ENCODE data around the gene CYP27C1. TPM values are rescaled to one million over a fixed set of nuclear protein-coding genes. Genes with fewer than 3 reads are reported as not detected.
"Not testable (repeated sequence)": the region's sequence is repeated elsewhere in the genome, so short reads cannot be mapped to it uniquely, and the experiment has no call there.

CYP27C1 gene
- total RNA-seq, 1 donor from 2014 or later, result 5.7 TPM

GRCh38 chr2:127165539-127165935 is 54.6 kb downstream of the CYP27C1 start:
- no peak overlapping the region for H3K27ac ChIP-seq (ENCODE audit: low read depth, low read length)
- no peaks in the 10 kb centered on the region for H3K36me3 ChIP-seq (ENCODE audit: insufficient read depth, low read length)
- H2AFZ ChIP-seq (ENCODE audit: low read depth, low read length), result no peak overlapping the region
- DNase-seq (ENCODE audit: low read depth) (no peak), FAIRE-seq (no peak)
- H3K4me3 ChIP-seq (ENCODE audit: insufficient read depth, low read depth, low read length), result no peak overlapping the region
- Mint-ChIP-seq H3K4me3 (ENCODE audit: unreplicated experiment) (no peak overlapping the region), H3K4me1 (ENCODE audit: low read depth, unreplicated experiment) (peaks cover 5% of the 10 kb centered on the region), H3K27me3 (ENCODE audit: low read depth, unreplicated experiment) (peaks cover 21% of the 10 kb centered on the region), H3K9me3 (ENCODE audit: unreplicated experiment) (no peaks in the 10 kb centered on the region), H3K36me3 (ENCODE audit: low read depth, unreplicated experiment) (no peaks in the 10 kb centered on the region), H3K27ac (ENCODE audit: unreplicated experiment) (no peak overlapping the region)
- no peaks in the 10 kb centered on the region for H3K27me3 ChIP-seq (ENCODE audit: insufficient read depth, low read length)
- H4K20me1 ChIP-seq (ENCODE audit: insufficient read depth, low read length), result no peaks in the 10 kb centered on the region
- no peak overlapping the region for H3K4me2 ChIP-seq (ENCODE audit: low read length)
- no peaks in the 10 kb centered on the region for H3K4me1 ChIP-seq (ENCODE audit: insufficient read depth, low read length)
- H3K9ac ChIP-seq (ENCODE audit: low read length), result no peak overlapping the region
- no peak for TF ChIP-seq EZH2 (IDR thresholded peaks at IDR 0.05; ENCODE audit: insufficient read depth, low read length)
- no peak for TF ChIP-seq CTCF (IDR thresholded peaks at IDR 0.05; ENCODE audit: insufficient read depth, low read depth, low read length)
- H3K9me3 ChIP-seq (ENCODE audit: insufficient read depth, low read depth, low read length), result no peaks in the 10 kb centered on the region
- no peaks in the 10 kb centered on the region for H3K79me2 ChIP-seq (ENCODE audit: insufficient read depth, low read length)

GRCh38 chr2:127164761-127165538 is 55.1 kb downstream of the CYP27C1 start:
- H3K9ac ChIP-seq (ENCODE audit: low read length), result no peak overlapping the region
- no peak overlapping the region for H2AFZ ChIP-seq (ENCODE audit: low read depth, low read length)
- H3K79me2 ChIP-seq (ENCODE audit: insufficient read depth, low read length), result no peaks in the 10 kb centered on the region
- FAIRE-seq (no peak), DNase-seq (ENCODE audit: low read depth) (no peak)
- Mint-ChIP-seq H3K4me3 (ENCODE audit: unreplicated experiment) (no peak overlapping the region), H3K4me1 (ENCODE audit: low read depth, unreplicated experiment) (peaks cover 5% of the 10 kb centered on the region), H3K9me3 (ENCODE audit: unreplicated experiment) (no peaks in the 10 kb centered on the region), H3K27ac (ENCODE audit: unreplicated experiment) (no peak overlapping the region), H3K27me3 (ENCODE audit: low read depth, unreplicated experiment) (peaks cover 22% of the 10 kb centered on the region), H3K36me3 (ENCODE audit: low read depth, unreplicated experiment) (no peaks in the 10 kb centered on the region)
- H3K36me3 ChIP-seq (ENCODE audit: insufficient read depth, low read length), result no peaks in the 10 kb centered on the region
- H3K4me2 ChIP-seq (ENCODE audit: low read length), result no peak overlapping the region
- TF ChIP-seq EZH2 (IDR thresholded peaks at IDR 0.05; ENCODE audit: insufficient read depth, low read length) (no peak), CTCF (IDR thresholded peaks at IDR 0.05; ENCODE audit: insufficient read depth, low read depth, low read length) (no peak)
- no peaks in the 10 kb centered on the region for H3K4me1 ChIP-seq (ENCODE audit: insufficient read depth, low read length)
- H3K27me3 ChIP-seq (ENCODE audit: insufficient read depth, low read length), result no peaks in the 10 kb centered on the region
- H3K4me3 ChIP-seq (ENCODE audit: insufficient read depth, low read depth, low read length), result no peak overlapping the region
- no peaks in the 10 kb centered on the region for H4K20me1 ChIP-seq (ENCODE audit: insufficient read depth, low read length)
- no peaks in the 10 kb centered on the region for H3K9me3 ChIP-seq (ENCODE audit: insufficient read depth, low read depth, low read length)
- H3K27ac ChIP-seq (ENCODE audit: low read depth, low read length), result no peak overlapping the region

- H3K9me3 ChIP-seq (ENCODE audit: insufficient read depth, low read depth, low read length), result no peaks in the 10 kb centered on the region
- Mint-ChIP-seq H3K4me3 (ENCODE audit: unreplicated experiment) (no peak overlapping the region), H3K4me1 (ENCODE audit: low read depth, unreplicated experiment) (peaks cover 5% of the 10 kb centered on the region), H3K9me3 (ENCODE audit: unreplicated experiment) (no peaks in the 10 kb centered on the region), H3K27ac (ENCODE audit: unreplicated experiment) (no peak overlapping the region), H3K27me3 (ENCODE audit: low read depth, unreplicated experiment) (peaks cover 22% of the 10 kb centered on the region), H3K36me3 (ENCODE audit: low read depth, unreplicated experiment) (no peaks in the 10 kb centered on the region)
- H3K79me2 ChIP-seq (ENCODE audit: insufficient read depth, low read length), result no peaks in the 10 kb centered on the region
- no peaks in the 10 kb centered on the region for H3K27me3 ChIP-seq (ENCODE audit: insufficient read depth, low read length)
- H3K36me3 ChIP-seq (ENCODE audit: insufficient read depth, low read length), result no peaks in the 10 kb centered on the region
- no peak overlapping the region for H3K4me2 ChIP-seq (ENCODE audit: low read length)
- TF ChIP-seq CTCF (IDR thresholded peaks at IDR 0.05; ENCODE audit: insufficient read depth, low read depth, low read length), result no peak
- TF ChIP-seq EZH2 (IDR thresholded peaks at IDR 0.05; ENCODE audit: insufficient read depth, low read length), result no peak
- FAIRE-seq (no peak), DNase-seq (ENCODE audit: low read depth) (no peak)
- no peak overlapping the region for H2AFZ ChIP-seq (ENCODE audit: low read depth, low read length)
- no peaks in the 10 kb centered on the region for H3K4me1 ChIP-seq (ENCODE audit: insufficient read depth, low read length)
- H3K27ac ChIP-seq (ENCODE audit: low read depth, low read length), result no peak overlapping the region
- H3K9ac ChIP-seq (ENCODE audit: low read length), result no peak overlapping the region
- no peaks in the 10 kb centered on the region for H4K20me1 ChIP-seq (ENCODE audit: insufficient read depth, low read length)
- H3K4me3 ChIP-seq (ENCODE audit: insufficient read depth, low read depth, low read length), result no peak overlapping the region
Measured at GRCh38 chr2:127163921-127164320, 56.2 kb downstream of the CYP27C1 start.

GRCh38 chr2:127163090-127163406 is 57.1 kb downstream of the CYP27C1 start:
- not testable (repeated sequence) for H3K4me3 Mint-ChIP-seq (ENCODE audit: unreplicated experiment); H2AFZ ChIP-seq (ENCODE audit: low read depth, low read length); H4K20me1 ChIP-seq (ENCODE audit: insufficient read depth, low read length); H3K4me3 ChIP-seq (ENCODE audit: insufficient read depth, low read depth, low read length); H3K4me2 ChIP-seq (ENCODE audit: low read length); H3K9ac ChIP-seq (ENCODE audit: low read length); H3K9me3 ChIP-seq (ENCODE audit: insufficient read depth, low read depth, low read length); FAIRE-seq; H3K36me3 Mint-ChIP-seq (ENCODE audit: low read depth, unreplicated experiment); H3K36me3 ChIP-seq (ENCODE audit: insufficient read depth, low read length); H3K27ac ChIP-seq (ENCODE audit: low read depth, low read length); H3K79me2 ChIP-seq (ENCODE audit: insufficient read depth, low read length); H3K27ac Mint-ChIP-seq (ENCODE audit: unreplicated experiment); DNase-seq (ENCODE audit: low read depth); H3K27me3 ChIP-seq (ENCODE audit: insufficient read depth, low read length); H3K9me3 Mint-ChIP-seq (ENCODE audit: unreplicated experiment); H3K4me1 ChIP-seq (ENCODE audit: insufficient read depth, low read length); H3K4me1 Mint-ChIP-seq (ENCODE audit: low read depth, unreplicated experiment)
- peaks cover 22% of the 10 kb centered on the region for H3K27me3 Mint-ChIP-seq (ENCODE audit: low read depth, unreplicated experiment)

Data from astrocyte (in vitro differentiated cells and primary cell).